GM23338 (cell line): ENCODE results near the gene SERPINH1. TPM values are rescaled to one million over a fixed set of nuclear protein-coding genes. Genes with fewer than 3 reads are reported as not detected.
A peak's percentile ranks its signal among the peaks of the same experiment; 100 is the strongest.

Experiments
- ATAC-seq: fragments of 200-7000 bp; cut with Tn5 transposase; 3 replicates; pipeline ENCODE4 v1.9.1; 2020
- DNase-seq: peaks from one replicate; pipeline ENCODE4 v3.0.0-alpha.2; 2015; ENCODE audit warnings: low spot score
- H2AFZ ChIP-seq: fragments of 200-600 bp; sonication (generic); 2 replicates; pipeline ENCODE4 v1.8.0; 2016; ENCODE audit warnings: antibody characterized with exemption, mild to moderate bottlenecking, moderate library complexity
- H3F3A ChIP-seq: fragments of 200-600 bp; sonication (generic); replicated peaks from 2 replicates; pipeline ENCODE4 v1.8.0; 2017; ENCODE audit warnings: antibody characterized with exemption, mixed run types, low read depth
- H3K27ac ChIP-seq: fragments of 200-600 bp; sonication (generic); 2 replicates; pipeline ENCODE4 v1.6.1; 2016; ENCODE audit warnings: low read depth
- H3K27me3 ChIP-seq: fragments of 200-600 bp; sonication (generic); 2 replicates; pipeline ENCODE4 v1.8.0; 2016; ENCODE audit warnings: mild to moderate bottlenecking, mixed run types, moderate library complexity; ENCODE audit not compliant: insufficient read depth
- H3K36me3 ChIP-seq: fragments of 200-600 bp; sonication (generic); 2 replicates; pipeline ENCODE4 v1.8.0; 2016; ENCODE audit warnings: mild to moderate bottlenecking; ENCODE audit not compliant: insufficient read depth
- H3K4me1 ChIP-seq: fragments of 200-600 bp; sonication (generic); 2 replicates; pipeline ENCODE4 v1.8.0; 2016; ENCODE audit warnings: mild to moderate bottlenecking, moderate library complexity; ENCODE audit not compliant: insufficient read depth
- H3K4me2 ChIP-seq: fragments of 200-600 bp; sonication (generic); 2 replicates; pipeline ENCODE4 v1.7.1; 2017; ENCODE audit warnings: mixed run types
- H3K4me3 ChIP-seq: fragments of 200-600 bp; sonication (generic); 2 replicates; pipeline ENCODE4 v1.6.1; 2016; ENCODE audit warnings: mixed run types
- H3K79me2 ChIP-seq: fragments of 200-600 bp; sonication (generic); replicated peaks from 2 replicates; pipeline ENCODE4 v1.8.0; 2017; ENCODE audit warnings: mild to moderate bottlenecking; ENCODE audit not compliant: insufficient read depth
- H3K9me2 ChIP-seq: fragments of 200-600 bp; sonication (generic); 2 replicates; pipeline ENCODE4 v1.8.0; 2017; ENCODE audit not compliant: insufficient read depth
- H4K20me1 ChIP-seq: fragments of 200-600 bp; sonication (generic); replicated peaks from 2 replicates; pipeline ENCODE4 v1.8.0; 2017; ENCODE audit warnings: mild to moderate bottlenecking; ENCODE audit not compliant: insufficient read depth
- H3K27ac Mint-ChIP-seq: 2 replicates; pipeline ENCODE4 v1.8.0; 2020; ENCODE audit warnings: inconsistent platforms, mild to moderate bottlenecking, moderate library complexity, mixed read lengths
- H3K27me3 Mint-ChIP-seq: 3 replicates; pipeline ENCODE4 v1.8.0; 2022; ENCODE audit warnings: low read depth, mild to moderate bottlenecking, moderate library complexity, mixed read lengths, inconsistent platforms; ENCODE audit not compliant: insufficient read depth, poor library complexity
- H3K36me3 Mint-ChIP-seq: 3 replicates; pipeline ENCODE4 v1.8.0; 2021; ENCODE audit warnings: low read depth, mild to moderate bottlenecking, inconsistent platforms, moderate library complexity, mixed read lengths
- H3K4me1 Mint-ChIP-seq: 3 replicates; pipeline ENCODE4 v1.8.0; 2020; ENCODE audit warnings: mild to moderate bottlenecking, inconsistent platforms, mixed read lengths
- H3K4me3 Mint-ChIP-seq: 3 replicates; pipeline ENCODE4 v1.8.0; 2021; ENCODE audit warnings: moderate library complexity, mild to moderate bottlenecking, inconsistent platforms, mixed read lengths
- H3K9me3 Mint-ChIP-seq: 3 replicates; pipeline ENCODE4 v1.8.0; 2020; ENCODE audit warnings: moderate library complexity, mild to moderate bottlenecking, inconsistent platforms, mixed read lengths
- CTCF ChIP-seq, 2 experiments: fragments of 200-600 bp in 1 of 2; sonication (generic) in 1 of 2; conservative IDR thresholded peaks; 2 replicates each; pipeline versions ENCODE4 v1.5.1 to v1.6.1; 2016 to 2017; ENCODE audit warnings: antibody characterized with exemption in 2 of 2, low read depth in 2 of 2, mild to moderate bottlenecking in 2 of 2, moderate library complexity in 1 of 2
- NANOG ChIP-seq: IDR thresholded peaks from 2 replicates; pipeline ENCODE4 v1.6.1; 2016; ENCODE audit warnings: antibody characterized with exemption, borderline replicate concordance
- POLR2AphosphoS5 ChIP-seq: IDR thresholded peaks from 2 replicates; pipeline ENCODE4 v1.6.1; 2016; ENCODE audit warnings: antibody characterized with exemption, low read depth
- polyA plus RNA-seq: library from polyadenylated mRNA; unstranded; fragments of >200 nt; fragmentation: Nextera tagmentation; extraction: Ambion mirVana; gene quantifications from 2 replicates; pipeline ENCODE4 v1.2.1, GENCODE V29; 2016
- total RNA-seq: library from RNA; depleted of rRNA; stranded (reverse); fragments of >200 nt; shearing (Covaris generic); gene quantifications from 2 replicates; pipeline ENCODE4 v1.2.3, GENCODE V29; 2014
- TF ChIP-seq, protein P1 (sequence below): fragments of 250-450 bp; sonication (Bioruptor Pico); IDR thresholded peaks from 2 replicates; pipeline ENCODE4 v1.5.0; 2020; ENCODE audit warnings: mild to moderate bottlenecking, moderate library complexity

SERPINH1 gene
- total and polyA plus RNA-seq, 2 experiments from 2014 or later: 238 to 1,217 TPM

GRCh38 chr11:75582506-75582894 lies 20.4 kb downstream of the SERPINH1 start:
- Histone ChIP-seq H4K20me1 (no peaks in the 10 kb centered on the region), H3K4me2 (peak overlapping the region; percentile 90), H3K79me2 (no peaks in the 10 kb centered on the region), H3K27me3 (no peaks in the 10 kb centered on the region), H3K9me2 (peaks cover 7% of the 10 kb centered on the region; the same call in 1 of the 2 replicates), H3K4me3 (peak overlapping the region; percentile 92), H3K36me3 (no peaks in the 10 kb centered on the region), H3K27ac (no peak overlapping the region), H2AFZ (peak overlapping the region; percentile 95; the same call in 1 of the 2 replicates), H3K4me1 (peaks cover 16% of the 10 kb centered on the region), H3F3A (peaks cover 7% of the 10 kb centered on the region; the same call in 1 of the 2 replicates)
- H3K9me3 Mint-ChIP-seq: no peaks in the 10 kb centered on the region; the same call in 2 of the 3 replicates
- H3K27ac Mint-ChIP-seq: no peak overlapping the region
- TF ChIP-seq, protein P1, sequence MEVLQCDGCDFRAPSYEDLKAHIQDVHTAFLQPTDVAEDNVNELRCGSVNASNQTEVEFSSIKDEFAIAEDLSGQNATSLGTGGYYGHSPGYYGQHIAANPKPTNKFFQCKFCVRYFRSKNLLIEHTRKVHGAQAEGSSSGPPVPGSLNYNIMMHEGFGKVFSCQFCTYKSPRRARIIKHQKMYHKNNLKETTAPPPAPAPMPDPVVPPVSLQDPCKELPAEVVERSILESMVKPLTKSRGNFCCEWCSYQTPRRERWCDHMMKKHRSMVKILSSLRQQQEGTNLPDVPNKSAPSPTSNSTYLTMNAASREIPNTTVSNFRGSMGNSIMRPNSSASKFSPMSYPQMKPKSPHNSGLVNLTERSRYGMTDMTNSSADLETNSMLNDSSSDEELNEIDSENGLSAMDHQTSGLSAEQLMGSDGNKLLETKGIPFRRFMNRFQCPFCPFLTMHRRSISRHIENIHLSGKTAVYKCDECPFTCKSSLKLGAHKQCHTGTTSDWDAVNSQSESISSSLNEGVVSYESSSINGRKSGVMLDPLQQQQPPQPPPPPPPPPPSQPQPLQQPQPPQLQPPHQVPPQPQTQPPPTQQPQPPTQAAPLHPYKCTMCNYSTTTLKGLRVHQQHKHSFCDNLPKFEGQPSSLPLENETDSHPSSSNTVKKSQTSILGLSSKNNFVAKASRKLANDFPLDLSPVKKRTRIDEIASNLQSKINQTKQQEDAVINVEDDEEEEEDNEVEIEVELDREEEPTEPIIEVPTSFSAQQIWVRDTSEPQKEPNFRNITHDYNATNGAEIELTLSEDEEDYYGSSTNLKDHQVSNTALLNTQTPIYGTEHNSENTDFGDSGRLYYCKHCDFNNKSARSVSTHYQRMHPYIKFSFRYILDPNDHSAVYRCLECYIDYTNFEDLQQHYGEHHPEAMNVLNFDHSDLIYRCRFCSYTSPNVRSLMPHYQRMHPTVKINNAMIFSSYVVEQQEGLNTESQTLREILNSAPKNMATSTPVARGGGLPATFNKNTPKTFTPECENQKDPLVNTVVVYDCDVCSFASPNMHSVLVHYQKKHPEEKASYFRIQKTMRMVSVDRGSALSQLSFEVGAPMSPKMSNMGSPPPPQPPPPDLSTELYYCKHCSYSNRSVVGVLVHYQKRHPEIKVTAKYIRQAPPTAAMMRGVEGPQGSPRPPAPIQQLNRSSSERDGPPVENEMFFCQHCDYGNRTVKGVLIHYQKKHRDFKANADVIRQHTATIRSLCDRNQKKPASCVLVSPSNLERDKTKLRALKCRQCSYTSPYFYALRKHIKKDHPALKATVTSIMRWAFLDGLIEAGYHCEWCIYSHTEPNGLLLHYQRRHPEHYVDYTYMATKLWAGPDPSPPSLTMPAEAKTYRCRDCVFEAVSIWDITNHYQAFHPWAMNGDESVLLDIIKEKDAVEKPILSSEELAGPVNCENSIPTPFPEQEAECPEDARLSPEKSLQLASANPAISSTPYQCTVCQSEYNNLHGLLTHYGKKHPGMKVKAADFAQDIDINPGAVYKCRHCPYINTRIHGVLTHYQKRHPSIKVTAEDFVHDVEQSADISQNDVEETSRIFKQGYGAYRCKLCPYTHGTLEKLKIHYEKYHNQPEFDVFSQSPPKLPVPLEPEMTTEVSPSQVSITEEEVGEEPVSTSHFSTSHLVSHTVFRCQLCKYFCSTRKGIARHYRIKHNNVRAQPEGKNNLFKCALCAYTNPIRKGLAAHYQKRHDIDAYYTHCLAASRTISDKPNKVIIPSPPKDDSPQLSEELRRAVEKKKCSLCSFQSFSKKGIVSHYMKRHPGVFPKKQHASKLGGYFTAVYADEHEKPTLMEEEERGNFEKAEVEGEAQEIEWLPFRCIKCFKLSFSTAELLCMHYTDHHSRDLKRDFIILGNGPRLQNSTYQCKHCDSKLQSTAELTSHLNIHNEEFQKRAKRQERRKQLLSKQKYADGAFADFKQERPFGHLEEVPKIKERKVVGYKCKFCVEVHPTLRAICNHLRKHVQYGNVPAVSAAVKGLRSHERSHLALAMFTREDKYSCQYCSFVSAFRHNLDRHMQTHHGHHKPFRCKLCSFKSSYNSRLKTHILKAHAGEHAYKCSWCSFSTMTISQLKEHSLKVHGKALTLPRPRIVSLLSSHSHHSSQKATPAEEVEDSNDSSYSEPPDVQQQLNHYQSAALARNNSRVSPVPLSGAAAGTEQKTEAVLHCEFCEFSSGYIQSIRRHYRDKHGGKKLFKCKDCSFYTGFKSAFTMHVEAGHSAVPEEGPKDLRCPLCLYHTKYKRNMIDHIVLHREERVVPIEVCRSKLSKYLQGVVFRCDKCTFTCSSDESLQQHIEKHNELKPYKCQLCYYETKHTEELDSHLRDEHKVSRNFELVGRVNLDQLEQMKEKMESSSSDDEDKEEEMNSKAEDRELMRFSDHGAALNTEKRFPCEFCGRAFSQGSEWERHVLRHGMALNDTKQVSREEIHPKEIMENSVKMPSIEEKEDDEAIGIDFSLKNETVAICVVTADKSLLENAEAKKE (CRISPR knock-in tag): no peak
- DNase-seq (no peak), ATAC-seq (no peak)
- peak overlapping the region; percentile 85 for H3K4me3 Mint-ChIP-seq
- H3K27me3 Mint-ChIP-seq: peaks cover 17% of the 10 kb centered on the region
- H3K36me3 Mint-ChIP-seq: no peaks in the 10 kb centered on the region; the same call in 2 of the 3 replicates
- H3K4me1 Mint-ChIP-seq: peaks cover 21% of the 10 kb centered on the region

GRCh38 chr11:75582895-75583717 lies 21.1 kb downstream of the SERPINH1 start:
- Histone ChIP-seq H3F3A (peaks cover 7% of the 10 kb centered on the region; the same call in 1 of the 2 replicates), H3K27ac (peak overlapping the region; percentile 83; the same call in 1 of the 2 replicates)

More at GRCh38 chr11:75582895-75583717, 21.1 kb downstream of the SERPINH1 start:
- no peaks in the 10 kb centered on the region; the same call in 2 of the 3 replicates for H3K36me3 Mint-ChIP-seq
- no peaks in the 10 kb centered on the region; the same call in 2 of the 3 replicates for H3K9me3 Mint-ChIP-seq
- Histone ChIP-seq H3K4me2 (peak overlapping the region; percentile 90), H3K79me2 (no peaks in the 10 kb centered on the region), H4K20me1 (no peaks in the 10 kb centered on the region), H3K27me3 (no peaks in the 10 kb centered on the region), H3K4me3 (peak overlapping the region; percentile 92), H3K9me2 (peaks cover 7% of the 10 kb centered on the region; the same call in 1 of the 2 replicates), H3K36me3 (no peaks in the 10 kb centered on the region), H2AFZ (peak overlapping the region; percentile 95), H3K4me1 (peaks cover 16% of the 10 kb centered on the region)
- ATAC-seq (peak; percentile 85), DNase-seq (peak; percentile 89)
- TF ChIP-seq NANOG (no peak), CTCF (conservative IDR thresholded peaks at IDR 0.05; ENCODE audit: low read depth in 2 of 2) (peak; percentile 7 to 35; a peak in 2 of 4 replicates), POLR2AphosphoS5 (peak; percentile 58)
- H3K27me3 Mint-ChIP-seq: peaks cover 21% of the 10 kb centered on the region
- H3K4me1 Mint-ChIP-seq: peaks cover 21% of the 10 kb centered on the region
- H3K27ac Mint-ChIP-seq: peak overlapping the region; percentile 88; the same call in 1 of the 2 replicates
- H3K4me3 Mint-ChIP-seq: peak overlapping the region; percentile 85
